ENCODE measurements around the gene FGF4.

The FGF4 gene

GRCh38 chr11:69778373-69778772 lies 3.2 kb upstream of the FGF4 start:
- TF ChIP-seq, protein P1, sequence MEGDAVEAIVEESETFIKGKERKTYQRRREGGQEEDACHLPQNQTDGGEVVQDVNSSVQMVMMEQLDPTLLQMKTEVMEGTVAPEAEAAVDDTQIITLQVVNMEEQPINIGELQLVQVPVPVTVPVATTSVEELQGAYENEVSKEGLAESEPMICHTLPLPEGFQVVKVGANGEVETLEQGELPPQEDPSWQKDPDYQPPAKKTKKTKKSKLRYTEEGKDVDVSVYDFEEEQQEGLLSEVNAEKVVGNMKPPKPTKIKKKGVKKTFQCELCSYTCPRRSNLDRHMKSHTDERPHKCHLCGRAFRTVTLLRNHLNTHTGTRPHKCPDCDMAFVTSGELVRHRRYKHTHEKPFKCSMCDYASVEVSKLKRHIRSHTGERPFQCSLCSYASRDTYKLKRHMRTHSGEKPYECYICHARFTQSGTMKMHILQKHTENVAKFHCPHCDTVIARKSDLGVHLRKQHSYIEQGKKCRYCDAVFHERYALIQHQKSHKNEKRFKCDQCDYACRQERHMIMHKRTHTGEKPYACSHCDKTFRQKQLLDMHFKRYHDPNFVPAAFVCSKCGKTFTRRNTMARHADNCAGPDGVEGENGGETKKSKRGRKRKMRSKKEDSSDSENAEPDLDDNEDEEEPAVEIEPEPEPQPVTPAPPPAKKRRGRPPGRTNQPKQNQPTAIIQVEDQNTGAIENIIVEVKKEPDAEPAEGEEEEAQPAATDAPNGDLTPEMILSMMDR (IDR thresholded peaks at IDR 0.05), result no peak
- H3K27ac ChIP-seq, result no peak overlapping the region
- no peak for DNase-seq
- intact Hi-C loops (cut with DNase I; ENCODE audit: low total_unique reads), result no loop called here
- H3K4me3 ChIP-seq, result no peak overlapping the region
- no peaks in the 10 kb centered on the region for H3K36me3 ChIP-seq
- peaks cover 0 to 61% of the 10 kb centered on the region in 2 donors for H3K27me3 ChIP-seq
- peaks cover 0 to 14% (median 4%) of the 10 kb centered on the region in 4 donors for H3K4me1 ChIP-seq
- H3K9me3 ChIP-seq, result no peaks in the 10 kb centered on the region

GRCh38 chr11:69774354-69775162 lies 583 bp downstream of the FGF4 start:
- Histone ChIP-seq H3K9me3 (no peaks in the 10 kb centered on the region), H3K4me1 (peaks cover 0 to 14% (median 4%) of the 10 kb centered on the region in 4 donors), H3K4me3 (no peak overlapping the region), H3K36me3 (no peaks in the 10 kb centered on the region), H3K27me3 (peaks cover 0 to 77% of the 10 kb centered on the region in 2 donors), H3K27ac (no peak overlapping the region)
- intact Hi-C loops (cut with DNase I; ENCODE audit: low total_unique reads), result no loop called here
- no peak for DNase-seq
- TF ChIP-seq, protein P1 (IDR thresholded peaks at IDR 0.05), result no peak

DNA sequence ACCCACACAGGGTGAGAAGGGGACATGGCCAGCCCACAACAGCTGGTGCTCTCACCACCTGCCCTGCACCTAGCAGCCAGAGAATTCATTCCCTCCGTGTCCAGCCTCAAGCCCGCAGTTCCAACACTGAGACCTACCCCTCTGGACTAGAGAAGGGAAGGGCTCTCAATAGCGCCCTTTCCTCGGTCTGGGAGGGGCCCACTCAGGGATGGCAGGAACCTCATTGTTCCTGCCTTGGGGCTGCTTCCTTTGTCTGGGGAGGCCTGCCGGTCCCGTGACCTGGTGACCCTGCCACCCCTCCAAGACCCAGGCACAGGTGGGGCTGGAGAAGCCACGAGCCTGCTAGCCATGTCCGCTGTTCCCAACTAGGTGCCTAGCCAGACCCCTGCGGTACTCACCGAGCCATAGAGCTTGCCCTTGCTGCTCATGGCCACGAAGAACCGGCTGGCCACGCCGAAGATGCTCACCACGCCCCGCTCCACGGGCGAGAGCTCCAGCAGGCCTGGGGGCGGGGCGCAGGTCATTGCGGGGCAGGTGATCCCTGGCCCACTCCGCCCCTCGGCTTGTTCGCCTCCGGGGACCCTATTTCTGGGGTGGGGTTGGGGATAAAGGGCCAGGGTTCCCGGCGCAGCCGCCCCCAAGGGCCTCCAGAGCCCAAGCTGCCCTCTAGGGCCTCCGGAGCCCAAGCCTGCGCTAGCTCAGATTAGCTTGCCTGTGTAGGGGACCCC lies 1.4 kb downstream of the FGF4 start:
- no peaks in the 10 kb centered on the region for H3K9me3 ChIP-seq
- H3K36me3 ChIP-seq, result no peaks in the 10 kb centered on the region
- intact Hi-C loops (cut with DNase I; ENCODE audit: low total_unique reads), result no loop called here
- peaks cover 0 to 84% of the 10 kb centered on the region in 2 donors for H3K27me3 ChIP-seq
- peaks cover 0 to 14% (median 4%) of the 10 kb centered on the region in 4 donors for H3K4me1 ChIP-seq
- TF ChIP-seq, protein P1 (IDR thresholded peaks at IDR 0.05), result no peak
- no peak overlapping the region for H3K4me3 ChIP-seq
- no peak overlapping the region for H3K27ac ChIP-seq
- no peak for DNase-seq

- Histone ChIP-seq H3K27ac (no peak overlapping the region), H3K9me3 (no peaks in the 10 kb centered on the region), H3K4me3 (no peak overlapping the region), H3K4me1 (peaks cover 0 to 14% (median 4%) of the 10 kb centered on the region in 4 donors), H3K27me3 (peaks cover 0 to 76% of the 10 kb centered on the region in 2 donors), H3K36me3 (no peaks in the 10 kb centered on the region)
- intact Hi-C loops (cut with DNase I; ENCODE audit: low total_unique reads), result no loop called here
- TF ChIP-seq, protein P1 (IDR thresholded peaks at IDR 0.05), result no peak
- no peak for DNase-seq
These were observed 3.7 kb downstream of the FGF4 start for GRCh38 chr11:69771466-69771865.

- DNase-seq, result no peak
- Histone ChIP-seq H3K27me3 (peaks cover 0 to 67% of the 10 kb centered on the region in 2 donors), H3K27ac (no peak overlapping the region), H3K36me3 (no peaks in the 10 kb centered on the region), H3K4me1 (peaks cover 0 to 12% (median 4%) of the 10 kb centered on the region in 4 donors), H3K4me3 (no peak overlapping the region), H3K9me3 (no peaks in the 10 kb centered on the region)
- TF ChIP-seq, protein P1 (IDR thresholded peaks at IDR 0.05), result no peak
- intact Hi-C loops (cut with DNase I; ENCODE audit: low total_unique reads), result no loop called here
These were observed 4.6 kb downstream of the FGF4 start for GRCh38 chr11:69770540-69770939.
